Sigmoid colon (tissue), 7 donors: ENCODE data around the gene SLC26A9. TPM values are rescaled to one million over a fixed set of nuclear protein-coding genes. Genes with fewer than 3 reads are reported as not detected.

ENCODE experiments used
- DNase-seq: peaks from one replicate; pipeline ENCODE4 v3.0.0-alpha.2; 2019
- H3K27ac ChIP-seq, 4 donors: fragments of 200-600 bp; sonication (generic); one replicate each; pipeline ENCODE4 v1.5.1; 2016 to 2019; ENCODE audit warnings: mild to moderate bottlenecking in 1 of 4
- H3K27me3 ChIP-seq, 3 donors: fragments of 200-600 bp; sonication (generic); one replicate each; pipeline ENCODE4 v1.5.1; 2019; ENCODE audit warnings: mild to moderate bottlenecking in 1 of 3
- H3K36me3 ChIP-seq, 4 donors: fragments of 200-600 bp; sonication (generic); one replicate each; pipeline ENCODE4 v1.5.1; 2016 to 2019
- H3K4me1 ChIP-seq, 4 donors: fragments of 200-600 bp; sonication (generic); one replicate each; pipeline ENCODE4 v1.5.1; 2017 to 2019
- H3K4me3 ChIP-seq, 4 donors: fragments of 200-600 bp; sonication (generic); one replicate each; pipeline ENCODE4 v1.5.1; 2017 to 2019; ENCODE audit warnings: mild to moderate bottlenecking in 2 of 4, moderate library complexity in 1 of 4
- H3K9me3 ChIP-seq, 4 donors: fragments of 200-600 bp in 3 of 4; sonication (generic) in 3 of 4; one replicate each; pipeline versions ENCODE4 v1.5.1 to v1.6.1; 2013 to 2019
- EP300 ChIP-seq, 4 donors: sonication (generic); formaldehyde crosslinking; IDR thresholded peaks; one replicate each; pipeline ENCODE4 v1.6.1; 2017; ENCODE audit warnings: antibody characterized with exemption in 4 of 4
- POLR2A ChIP-seq, 2 donors: fragments of 450-650 bp; IDR thresholded peaks; one replicate each; pipeline ENCODE4 v1.6.1; 2016; ENCODE audit warnings: antibody characterized with exemption in 2 of 2, mild to moderate bottlenecking in 2 of 2, moderate library complexity in 2 of 2
- POLR2AphosphoS5 ChIP-seq, 4 donors: sonication (generic); formaldehyde crosslinking; IDR thresholded peaks; one replicate each; pipeline ENCODE4 v1.6.1; 2017; ENCODE audit warnings: antibody characterized with exemption in 4 of 4
- WGBS, 2 donors: extraction: QIAGEN DNeasy Blood & Tissue Kit; methylation state at CpG; one replicate each; pipeline ENCODE4 v1.1.7; 2013; 5-methylcytosine and 5-hydroxymethylcytosine counted together
- intact Hi-C: fragments of 100-400 bp; cut with DNase I; formaldehyde crosslinking; loops from one replicate; pipeline ENCODE4 v1.15.1; 2023
- polyA plus RNA-seq, 3 donors: library from polyadenylated mRNA; stranded (reverse); fragments of 200-250 nt; gene quantifications; one replicate each; pipeline ENCODE4 v1.2.3, GENCODE V29; 2013
- total RNA-seq, 4 donors: library from RNA; depleted of rRNA; stranded (reverse); fragments of >200 nt; gene quantifications; one replicate each; pipeline ENCODE4 v1.1.0, GENCODE V29; 2016
- TF ChIP-seq, protein P1 (sequence below), 4 experiments: fragments of 450-650 bp in 3 of 4; fragments of 200-600 bp in 1 of 4; IDR thresholded peaks; one replicate each; pipeline ENCODE4 v1.5.1; 2016 to 2019; ENCODE audit warnings: antibody characterized with exemption in 4 of 4, mild to moderate bottlenecking in 3 of 4, moderate library complexity in 2 of 4
- donor health status: healthy with polysubstance abuse.
- donor health status: Bipolar disorder and iron deficiency.
- donor health status: healthy.

SLC26A9 gene
- total and polyA plus RNA-seq, 7 donors, result 0.60 TPM; not detected in 6

- Histone ChIP-seq H3K27me3 (no peaks in the 10 kb centered on the region), H3K36me3 (no peaks in the 10 kb centered on the region), H3K4me3 (no peak overlapping the region), H3K9me3 (no peaks in the 10 kb centered on the region), H3K27ac (no peak overlapping the region), H3K4me1 (peaks cover 0 to 4% (median 0%) of the 10 kb centered on the region in 4 donors)
- intact Hi-C loops, result no loop called here
- TF ChIP-seq EP300 (IDR thresholded peaks at IDR 0.05), result no peak
- TF ChIP-seq POLR2AphosphoS5 (IDR thresholded peaks at IDR 0.05), result no peak
- TF ChIP-seq, protein P1, sequence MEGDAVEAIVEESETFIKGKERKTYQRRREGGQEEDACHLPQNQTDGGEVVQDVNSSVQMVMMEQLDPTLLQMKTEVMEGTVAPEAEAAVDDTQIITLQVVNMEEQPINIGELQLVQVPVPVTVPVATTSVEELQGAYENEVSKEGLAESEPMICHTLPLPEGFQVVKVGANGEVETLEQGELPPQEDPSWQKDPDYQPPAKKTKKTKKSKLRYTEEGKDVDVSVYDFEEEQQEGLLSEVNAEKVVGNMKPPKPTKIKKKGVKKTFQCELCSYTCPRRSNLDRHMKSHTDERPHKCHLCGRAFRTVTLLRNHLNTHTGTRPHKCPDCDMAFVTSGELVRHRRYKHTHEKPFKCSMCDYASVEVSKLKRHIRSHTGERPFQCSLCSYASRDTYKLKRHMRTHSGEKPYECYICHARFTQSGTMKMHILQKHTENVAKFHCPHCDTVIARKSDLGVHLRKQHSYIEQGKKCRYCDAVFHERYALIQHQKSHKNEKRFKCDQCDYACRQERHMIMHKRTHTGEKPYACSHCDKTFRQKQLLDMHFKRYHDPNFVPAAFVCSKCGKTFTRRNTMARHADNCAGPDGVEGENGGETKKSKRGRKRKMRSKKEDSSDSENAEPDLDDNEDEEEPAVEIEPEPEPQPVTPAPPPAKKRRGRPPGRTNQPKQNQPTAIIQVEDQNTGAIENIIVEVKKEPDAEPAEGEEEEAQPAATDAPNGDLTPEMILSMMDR (IDR thresholded peaks at IDR 0.05), result no peak
- TF ChIP-seq POLR2A (IDR thresholded peaks at IDR 0.05), result no peak
- DNase-seq, result peak; percentile 42
- 78 to 82% methylated on average over 7 of the region's 7 CpGs for WGBS, 2 donors
These were observed 35.4 kb upstream of the SLC26A9 start for GRCh38 chr1:205978676-205979075.

DNA sequence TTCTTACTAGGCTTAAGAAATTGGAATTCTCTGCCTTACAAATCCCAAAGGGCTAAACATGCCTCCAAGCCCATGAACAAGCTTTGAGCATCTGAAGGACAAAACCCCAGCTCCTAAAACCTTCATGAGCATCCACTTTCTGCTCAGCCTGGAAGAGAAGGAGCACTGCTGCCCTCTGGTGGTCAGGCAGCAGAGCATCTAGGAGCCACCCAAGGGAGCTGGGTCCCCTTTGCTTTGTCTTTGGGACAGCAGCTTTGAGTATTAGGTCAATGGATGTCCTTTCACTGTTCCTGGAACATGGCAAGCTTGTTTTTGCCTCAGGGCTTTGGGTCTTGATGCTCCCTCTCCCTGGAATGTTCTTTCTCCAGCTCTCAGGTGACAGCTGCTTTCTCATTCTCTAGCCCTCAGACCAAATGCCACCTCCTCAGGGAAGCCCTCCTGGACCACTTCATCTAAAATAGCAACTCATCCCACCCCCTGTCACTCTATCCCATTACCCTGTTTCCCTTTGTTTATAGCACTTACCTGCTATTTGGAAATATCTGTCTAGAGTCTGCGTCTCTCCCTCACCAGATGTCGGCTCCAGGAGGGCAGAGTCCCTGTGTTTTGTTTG, 34.3 kb upstream of the SLC26A9 start:
- 72 to 84% methylated on average over 2 of the region's 2 CpGs for WGBS, 2 donors
- Histone ChIP-seq H3K4me1 (peaks cover 0 to 4% (median 0%) of the 10 kb centered on the region in 4 donors), H3K27ac (no peak overlapping the region), H3K4me3 (no peak overlapping the region), H3K9me3 (no peaks in the 10 kb centered on the region), H3K27me3 (no peaks in the 10 kb centered on the region), H3K36me3 (no peaks in the 10 kb centered on the region)
- intact Hi-C loops, result loop anchor here (1.0 kb wide), 3 partner anchors 58 to 318 kb away; no protein-coding TSS in a partner anchor
- peak; percentile 76 for DNase-seq
- TF ChIP-seq POLR2A (IDR thresholded peaks at IDR 0.05) (no peak), EP300 (IDR thresholded peaks at IDR 0.05) (no peak), POLR2AphosphoS5 (IDR thresholded peaks at IDR 0.05) (no peak)
- TF ChIP-seq, protein P1 (IDR thresholded peaks at IDR 0.05), result peak; percentile 64 to 92 (median 90)

DNA sequence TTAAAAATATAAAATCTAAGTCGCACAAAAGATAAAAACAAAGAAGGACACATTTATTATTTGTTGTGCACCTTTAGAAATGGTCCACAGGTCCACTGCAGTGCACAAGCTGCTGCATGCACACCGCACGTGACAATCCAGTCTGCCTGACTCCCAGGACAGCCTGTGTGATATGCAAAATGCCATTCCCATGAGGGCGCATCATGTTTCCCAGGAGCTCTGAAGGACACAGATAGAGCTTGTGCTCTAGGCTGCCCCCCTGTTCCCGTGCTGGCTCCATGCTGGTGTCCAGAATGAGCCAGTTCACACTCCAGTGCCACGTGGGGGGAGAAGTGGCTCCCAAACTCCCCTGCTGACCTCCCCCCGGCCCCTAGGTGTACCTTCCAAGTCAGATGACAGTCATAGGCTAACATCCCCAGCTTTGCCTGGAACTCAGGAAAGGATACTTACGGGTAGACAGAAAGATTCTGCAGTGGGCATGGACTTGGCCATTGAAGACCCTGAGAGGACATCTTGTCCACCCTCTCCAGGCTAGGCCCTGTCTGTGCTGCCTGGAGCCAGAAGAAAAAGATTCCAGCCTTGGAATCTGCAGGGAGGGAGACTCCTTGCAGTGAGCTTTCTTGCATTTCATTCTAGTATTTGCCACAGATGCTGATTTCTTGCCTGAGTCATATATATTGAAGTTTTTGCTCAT, 33.6 kb upstream of the SLC26A9 start:
- peak; percentile 63 for DNase-seq
- TF ChIP-seq EP300 (IDR thresholded peaks at IDR 0.05) (no peak), POLR2AphosphoS5 (IDR thresholded peaks at IDR 0.05) (no peak)
- intact Hi-C loops, result loop anchor here (1.0 kb wide), 3 partner anchors 58 to 318 kb away; no protein-coding TSS in a partner anchor
- Histone ChIP-seq H3K27ac (no peak overlapping the region), H3K9me3 (no peaks in the 10 kb centered on the region), H3K36me3 (no peaks in the 10 kb centered on the region), H3K27me3 (no peaks in the 10 kb centered on the region), H3K4me3 (no peak overlapping the region), H3K4me1 (peaks cover 0 to 4% (median 0%) of the 10 kb centered on the region in 4 donors)
- WGBS, 2 donors, result 53 to 71% methylated on average over 8 of the region's 8 CpGs

GRCh38 chr1:205976036-205976435, 32.8 kb upstream of the SLC26A9 start:
- H3K27me3 ChIP-seq, result no peaks in the 10 kb centered on the region
- peaks cover 0 to 4% (median 0%) of the 10 kb centered on the region in 4 donors for H3K4me1 ChIP-seq
- DNase-seq, result peak; percentile 48
- no peak overlapping the region for H3K4me3 ChIP-seq
- intact Hi-C loops, result no loop called here
- H3K36me3 ChIP-seq, result no peaks in the 10 kb centered on the region
- no peaks in the 10 kb centered on the region for H3K9me3 ChIP-seq
- 64 to 90% methylated on average over 4 of the region's 4 CpGs for WGBS, 2 donors
- TF ChIP-seq, protein P1 (IDR thresholded peaks at IDR 0.05), result no peak
- TF ChIP-seq POLR2AphosphoS5 (IDR thresholded peaks at IDR 0.05) (no peak), POLR2A (IDR thresholded peaks at IDR 0.05) (no peak), EP300 (IDR thresholded peaks at IDR 0.05) (no peak)
- no peak overlapping the region for H3K27ac ChIP-seq

DNA sequence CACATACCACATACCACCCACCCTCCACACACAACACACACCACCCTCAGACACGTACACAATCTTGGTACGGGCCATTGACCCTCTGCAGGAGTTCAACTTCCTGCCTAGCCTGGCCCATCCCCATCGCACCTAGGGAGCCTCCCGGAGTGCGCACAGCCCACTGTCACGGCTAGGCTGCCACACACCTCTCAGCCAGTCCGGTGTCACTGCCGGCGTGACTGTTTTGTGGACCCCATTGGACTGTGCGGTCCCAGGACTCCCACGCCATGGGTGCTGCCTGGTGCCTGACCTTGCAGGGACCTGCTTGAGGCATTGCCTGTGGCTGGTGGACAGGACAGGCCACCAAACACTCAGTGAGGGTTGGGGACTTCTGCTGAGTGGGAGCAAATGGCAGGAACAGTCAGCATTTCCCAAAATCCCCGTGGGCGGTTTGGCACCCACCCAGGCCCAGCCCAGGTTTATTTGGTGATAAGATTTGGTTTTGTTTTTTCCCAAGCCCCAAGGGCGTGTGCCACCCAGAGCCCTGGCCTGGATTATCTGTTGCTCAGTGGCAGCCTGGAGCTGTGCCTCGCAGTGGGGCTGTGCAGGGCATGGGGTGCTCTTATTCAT, 32.2 kb upstream of the SLC26A9 start:
- H3K27me3 ChIP-seq, result no peaks in the 10 kb centered on the region
- H3K27ac ChIP-seq, result no peak overlapping the region
- DNase-seq, result peak; percentile 53
- no peak overlapping the region for H3K4me3 ChIP-seq
- H3K36me3 ChIP-seq, result no peaks in the 10 kb centered on the region
- intact Hi-C loops, result no loop called here
- no peaks in the 10 kb centered on the region for H3K9me3 ChIP-seq
- no peak for TF ChIP-seq EP300 (IDR thresholded peaks at IDR 0.05)
- H3K4me1 ChIP-seq, result peaks cover 0 to 4% (median 0%) of the 10 kb centered on the region in 4 donors
- WGBS, 2 donors, result 69 to 83% methylated on average over 15 of the region's 15 CpGs
